ENCODE results near the gene CDT1.

CDT1 gene

GRCh38 chr16:88809676-88810165 is 6.1 kb downstream of the CDT1 start:
- Histone ChIP-seq H3K4me1 (ENCODE audit: insufficient read depth, low read length, severe bottlenecking) (peaks cover 32% of the 10 kb centered on the region), H3K9me3 (ENCODE audit: low read length) (0 out of 2 replicates have a peak, but pooled peaks cover 6% of the 10 kb centered on the region), H3K27me3 (ENCODE audit: insufficient read depth, low read length) (no peaks in the 10 kb centered on the region; the same call in 1 of the 2 replicates), H3K9me2 (ENCODE audit: low read depth, low read length) (no peaks in the 10 kb centered on the region), H3K4me2 (ENCODE audit: low read length) (peak overlapping the region; percentile 91), H4K20me1 (ENCODE audit: insufficient read depth, low read length) (no peaks in the 10 kb centered on the region), H3K9ac (ENCODE audit: low read length) (peak overlapping the region; percentile 89; the same call in 1 of the 2 replicates), H3K4me3 (ENCODE audit: low read depth, low read length, poor library complexity, severe bottlenecking) (peak overlapping the region; percentile 80), H2AFZ (ENCODE audit: low read length) (no peak overlapping the region), H3F3A (ENCODE audit: insufficient read depth, low read length) (peaks cover 4% of the 10 kb centered on the region; the same call in 1 of the 2 replicates), H3K36me3 (ENCODE audit: insufficient read depth, low read length) (peaks cover 56% of the 10 kb centered on the region), H3K27ac (ENCODE audit: low read depth, low read length, poor library complexity, severe bottlenecking) (peak overlapping the region; percentile 78), H3K79me2 (ENCODE audit: insufficient read depth, low read length) (no peaks in the 10 kb centered on the region)
- TF ChIP-seq EZH2 (IDR thresholded peaks at IDR 0.05; ENCODE audit: borderline replicate concordance, low read length): no peak
- no peak for TF ChIP-seq CTCF (IDR thresholded peaks at IDR 0.05; ENCODE audit: low read length)

GRCh38 chr16:88810166-88810911 is 6.8 kb downstream of the CDT1 start:
- Histone ChIP-seq H3K27ac (ENCODE audit: low read depth, low read length, poor library complexity, severe bottlenecking) (peak overlapping the region; percentile 78), H3K4me1 (ENCODE audit: insufficient read depth, low read length, severe bottlenecking) (peaks cover 26% of the 10 kb centered on the region), H3K79me2 (ENCODE audit: insufficient read depth, low read length) (no peaks in the 10 kb centered on the region), H3K9ac (ENCODE audit: low read length) (peak overlapping the region; percentile 89), H3K9me2 (ENCODE audit: low read depth, low read length) (no peaks in the 10 kb centered on the region), H3K4me2 (ENCODE audit: low read length) (peak overlapping the region; percentile 91), H3K9me3 (ENCODE audit: low read length) (0 out of 2 replicates have a peak, but pooled peaks cover 6% of the 10 kb centered on the region), H3K27me3 (ENCODE audit: insufficient read depth, low read length) (no peaks in the 10 kb centered on the region; the same call in 1 of the 2 replicates), H2AFZ (ENCODE audit: low read length) (no peak overlapping the region), H3K36me3 (ENCODE audit: insufficient read depth, low read length) (peaks cover 49% of the 10 kb centered on the region), H4K20me1 (ENCODE audit: insufficient read depth, low read length) (no peaks in the 10 kb centered on the region), H3F3A (ENCODE audit: insufficient read depth, low read length) (peaks cover 4% of the 10 kb centered on the region; the same call in 1 of the 2 replicates), H3K4me3 (ENCODE audit: low read depth, low read length, poor library complexity, severe bottlenecking) (peak overlapping the region; percentile 80)
- TF ChIP-seq CTCF (IDR thresholded peaks at IDR 0.05; ENCODE audit: low read length): no peak
- TF ChIP-seq EZH2 (IDR thresholded peaks at IDR 0.05; ENCODE audit: borderline replicate concordance, low read length): no peak

DNA sequence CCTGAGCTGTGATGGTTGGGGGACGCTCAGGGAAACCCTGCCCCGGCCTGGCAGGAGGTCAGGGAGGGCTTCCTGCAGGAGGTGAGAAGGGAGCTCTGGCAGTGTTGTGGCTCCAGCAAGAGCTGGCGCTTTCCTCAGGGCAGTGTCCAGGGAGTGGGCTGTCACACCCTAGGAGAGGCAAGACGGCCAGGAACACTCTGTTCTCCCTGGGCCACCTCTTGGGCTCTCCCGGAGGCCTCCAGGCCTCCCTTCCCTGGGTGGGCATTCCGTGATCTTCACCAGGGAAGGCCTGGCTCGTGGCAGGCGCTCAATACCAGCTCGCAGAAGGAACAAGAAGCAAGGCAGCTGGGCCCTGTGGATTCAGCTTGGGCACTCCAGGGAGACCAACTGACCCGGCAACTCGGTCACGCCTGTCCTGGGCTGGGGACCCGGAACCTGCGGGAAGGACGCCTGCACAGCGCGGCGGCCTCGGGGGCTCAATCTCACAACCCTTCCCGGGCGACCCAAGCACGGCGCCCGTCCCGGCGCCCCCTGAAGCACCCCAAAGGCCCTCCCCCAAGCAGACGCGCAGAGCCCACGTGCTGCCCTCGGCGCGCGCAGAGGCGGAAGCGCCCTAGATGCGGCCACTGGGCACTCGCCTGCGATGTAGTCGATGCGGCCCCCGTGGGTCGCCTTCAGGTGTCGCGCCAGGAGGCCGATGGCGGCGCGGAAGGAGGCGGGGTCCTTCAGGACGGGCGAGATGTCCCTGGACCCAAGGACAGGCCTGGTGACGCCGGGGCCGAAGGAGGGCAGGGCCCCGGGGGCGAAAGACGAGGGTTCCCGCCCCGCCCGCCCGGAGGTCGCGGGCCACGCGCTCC is 7.6 kb downstream of the CDT1 start:
- peak overlapping the region; percentile 78 for H3K27ac ChIP-seq (ENCODE audit: low read depth, low read length, poor library complexity, severe bottlenecking)
- H3K79me2 ChIP-seq (ENCODE audit: insufficient read depth, low read length): no peaks in the 10 kb centered on the region
- peaks cover 41% of the 10 kb centered on the region for H3K36me3 ChIP-seq (ENCODE audit: insufficient read depth, low read length)
- H3K4me2 ChIP-seq (ENCODE audit: low read length): peak overlapping the region; percentile 91
- no peaks in the 10 kb centered on the region; the same call in 1 of the 2 replicates for H3K27me3 ChIP-seq (ENCODE audit: insufficient read depth, low read length)
- H2AFZ ChIP-seq (ENCODE audit: low read length): no peak overlapping the region
- peaks cover 21% of the 10 kb centered on the region for H3K4me1 ChIP-seq (ENCODE audit: insufficient read depth, low read length, severe bottlenecking)
- no peaks in the 10 kb centered on the region for H4K20me1 ChIP-seq (ENCODE audit: insufficient read depth, low read length)
- H3K9me3 ChIP-seq (ENCODE audit: low read length): 0 out of 2 replicates have a peak, but pooled peaks cover 6% of the 10 kb centered on the region
- H3K4me3 ChIP-seq (ENCODE audit: low read depth, low read length, poor library complexity, severe bottlenecking): peak overlapping the region; percentile 80
- H3F3A ChIP-seq (ENCODE audit: insufficient read depth, low read length): peaks cover 4% of the 10 kb centered on the region; the same call in 1 of the 2 replicates
- H3K9me2 ChIP-seq (ENCODE audit: low read depth, low read length): no peaks in the 10 kb centered on the region
- TF ChIP-seq CTCF (IDR thresholded peaks at IDR 0.05; ENCODE audit: low read length): no peak
- TF ChIP-seq EZH2 (IDR thresholded peaks at IDR 0.05; ENCODE audit: borderline replicate concordance, low read length): no peak
- peak overlapping the region; percentile 89 for H3K9ac ChIP-seq (ENCODE audit: low read length)
